HepG2 (cell line): ENCODE results near the gene TMEM198. TPM values are rescaled to one million over a fixed set of nuclear protein-coding genes. Genes with fewer than 3 reads are reported as not detected.

ENCODE experiments used
- CBX5 ChIP-seq: sonication (generic); formaldehyde crosslinking; IDR thresholded peaks from 2 replicates; pipeline ENCODE4 v1.4.0; 2020; ENCODE audit warnings: missing genetic modification reagents, borderline replicate concordance
- GLI4 ChIP-seq: sonication (generic); formaldehyde crosslinking; IDR thresholded peaks from 2 replicates; pipeline ENCODE4 v1.5.1; 2020; ENCODE audit warnings: missing genetic modification reagents, mild to moderate bottlenecking, moderate library complexity, borderline replicate concordance
- HOXA9 ChIP-seq: sonication (generic); formaldehyde crosslinking; IDR thresholded peaks from 2 replicates; pipeline ENCODE4 v1.8.1; 2022; ENCODE audit warnings: missing genetic modification reagents, mild to moderate bottlenecking, moderate library complexity, borderline replicate concordance
- JUNB ChIP-seq: sonication (generic); formaldehyde crosslinking; IDR thresholded peaks from 2 replicates; pipeline ENCODE4 v1.8.0; 2022; ENCODE audit warnings: missing genetic modification reagents, mild to moderate bottlenecking, borderline replicate concordance
- KDM3A ChIP-seq: IDR thresholded peaks from 2 replicates; pipeline ENCODE4 v1.6.1; 2018; ENCODE audit warnings: low read depth, missing compliant biosample characterization
- KMT2B ChIP-seq: IDR thresholded peaks from 2 replicates; pipeline ENCODE4 v1.6.1; 2016; ENCODE audit warnings: missing genetic modification reagents, missing compliant biosample characterization
- MXI1 ChIP-seq: IDR thresholded peaks from 3 replicates; pipeline ENCODE4 v1.6.1; 2012; ENCODE audit warnings: low read depth, low read length, inconsistent platforms, borderline replicate concordance
- MYNN ChIP-seq: sonication (generic); formaldehyde crosslinking; IDR thresholded peaks from 2 replicates; pipeline ENCODE4 v1.4.0; 2020; ENCODE audit warnings: mild to moderate bottlenecking, low read depth, missing genetic modification reagents
- REXO4 ChIP-seq: sonication (generic); formaldehyde crosslinking; IDR thresholded peaks from 2 replicates; pipeline ENCODE4 v1.8.0; 2022; ENCODE audit warnings: missing genetic modification reagents, mild to moderate bottlenecking, borderline replicate concordance
- SP140L ChIP-seq: sonication (generic); formaldehyde crosslinking; IDR thresholded peaks from 2 replicates; pipeline ENCODE4 v1.4.0; 2020; ENCODE audit warnings: missing genetic modification reagents, borderline replicate concordance
- SUZ12 ChIP-seq: fragments of 150-350 bp; IDR thresholded peaks from 2 replicates; pipeline ENCODE4 v1.6.1; 2014; ENCODE audit warnings: low read depth, low read length
- ZBTB38 ChIP-seq: sonication (generic); formaldehyde crosslinking; IDR thresholded peaks from 2 replicates; pipeline ENCODE4 v1.5.1; 2020; ENCODE audit warnings: mild to moderate bottlenecking, missing genetic modification reagents
- ZKSCAN1 ChIP-seq: fragments of 150-350 bp; IDR thresholded peaks from 2 replicates; pipeline ENCODE4 v1.6.1; 2014; ENCODE audit warnings: low read length
- ZNF160 ChIP-seq: sonication (generic); formaldehyde crosslinking; IDR thresholded peaks from 2 replicates; pipeline ENCODE4 v1.8.0; 2022; ENCODE audit warnings: mild to moderate bottlenecking, inconsistent platforms, missing genetic modification reagents
- ZNF780A ChIP-seq: sonication (generic); formaldehyde crosslinking; IDR thresholded peaks from 2 replicates; pipeline ENCODE4 v1.8.0; 2022; ENCODE audit warnings: mild to moderate bottlenecking, missing genetic modification reagents, moderate library complexity
- polyA plus RNA-seq, 8 experiments: library from polyadenylated mRNA; depleted of rRNA in 3 of 8; stranded (reverse) in 7 of 8; unstranded in 1 of 8; fragments of >200 nt; fragmentation: Illumina TruSeq in 4 of 8; extraction: Trizol in 4 of 8; gene quantifications; 2 replicates each; pipeline versions ENCODE4 v1.2.1 to v1.2.3, GENCODE V29; 2011 to 2016; ENCODE audit warnings: low read depth in 4 of 8, missing spikeins in 1 of 8, mixed read lengths in 1 of 8; ENCODE audit not compliant: insufficient read depth in 1 of 8
- total RNA-seq, 5 experiments: library from RNA; depleted of rRNA; stranded (reverse); fragments of >200 nt; fragmentation: Illumina TruSeq; extraction: Trizol; gene quantifications; 2 replicates each; pipeline ENCODE4 v1.2.3, GENCODE V29; 2016; ENCODE audit warnings: low read depth in 1 of 5
- TF ChIP-seq, protein P1 (sequence below): IDR thresholded peaks from 2 replicates; pipeline ENCODE4 v1.6.1; 2012; ENCODE audit warnings: low read depth, low read length, improper control_type of control experiment
- TF ChIP-seq, protein P2 (sequence below): IDR thresholded peaks from 2 replicates; pipeline ENCODE4 v1.6.1; 2016; ENCODE audit warnings: missing compliant biosample characterization, missing genetic modification reagents, borderline replicate concordance
- TF ChIP-seq, protein P3 (sequence below): sonication (generic); formaldehyde crosslinking; IDR thresholded peaks from 2 replicates; pipeline ENCODE4 v1.5.0; 2020; ENCODE audit warnings: missing genetic modification reagents
- TF ChIP-seq, protein P4 (sequence below): sonication (generic); formaldehyde crosslinking; IDR thresholded peaks from 2 replicates; pipeline ENCODE4 v1.5.1; 2020; ENCODE audit warnings: mild to moderate bottlenecking, missing genetic modification reagents, borderline replicate concordance
- TF ChIP-seq, protein P5 (sequence below): sonication (generic); formaldehyde crosslinking; IDR thresholded peaks from 2 replicates; pipeline ENCODE4 v1.9.0; 2022; ENCODE audit warnings: low read depth, missing genetic modification reagents

The TMEM198 gene
- total and polyA plus RNA-seq, 2 of the 13 experiments (the other 11 are each of a cell fraction or from before 2014, with no cell fraction given): 17.3 to 23.5 TPM

DNA sequence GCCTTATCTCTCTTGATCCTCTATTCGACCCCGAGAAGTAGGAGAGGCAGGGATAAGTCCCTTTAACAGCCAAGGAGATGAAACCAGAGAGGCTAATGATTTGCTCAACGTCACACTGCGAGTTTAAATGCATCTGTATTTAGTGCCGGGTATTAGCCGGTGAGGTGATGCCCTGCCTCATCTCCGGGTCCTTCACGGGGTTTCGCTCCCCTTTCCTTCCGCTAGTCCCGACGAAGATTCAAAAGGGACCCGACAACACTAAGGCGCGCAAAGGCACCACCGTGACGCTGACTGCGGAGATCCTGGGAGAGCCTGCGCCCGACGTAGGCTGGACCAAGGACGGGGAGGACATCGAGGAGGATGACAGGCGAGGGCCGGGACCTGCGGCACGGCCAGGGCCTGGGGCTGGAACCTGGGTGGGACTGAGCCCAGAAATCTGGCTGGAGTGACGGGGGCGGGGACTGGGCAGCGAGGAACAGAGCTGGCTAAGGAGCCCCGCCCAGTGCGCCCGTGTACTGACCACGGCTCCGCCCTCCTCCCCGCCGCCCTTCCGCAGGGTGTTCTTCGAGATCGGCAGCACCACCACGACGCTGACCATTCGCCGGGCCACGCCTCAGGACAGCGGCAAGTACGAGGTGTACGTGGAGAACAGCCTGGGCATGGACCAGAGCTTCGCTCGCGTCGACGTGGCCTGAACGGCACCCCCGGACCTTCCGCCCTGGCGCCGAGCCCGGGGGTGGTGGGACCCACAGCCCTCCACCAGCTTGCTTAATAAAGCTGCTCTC, 46.1 kb upstream of the TMEM198 start (continued):
- TF ChIP-seq, protein P1, sequence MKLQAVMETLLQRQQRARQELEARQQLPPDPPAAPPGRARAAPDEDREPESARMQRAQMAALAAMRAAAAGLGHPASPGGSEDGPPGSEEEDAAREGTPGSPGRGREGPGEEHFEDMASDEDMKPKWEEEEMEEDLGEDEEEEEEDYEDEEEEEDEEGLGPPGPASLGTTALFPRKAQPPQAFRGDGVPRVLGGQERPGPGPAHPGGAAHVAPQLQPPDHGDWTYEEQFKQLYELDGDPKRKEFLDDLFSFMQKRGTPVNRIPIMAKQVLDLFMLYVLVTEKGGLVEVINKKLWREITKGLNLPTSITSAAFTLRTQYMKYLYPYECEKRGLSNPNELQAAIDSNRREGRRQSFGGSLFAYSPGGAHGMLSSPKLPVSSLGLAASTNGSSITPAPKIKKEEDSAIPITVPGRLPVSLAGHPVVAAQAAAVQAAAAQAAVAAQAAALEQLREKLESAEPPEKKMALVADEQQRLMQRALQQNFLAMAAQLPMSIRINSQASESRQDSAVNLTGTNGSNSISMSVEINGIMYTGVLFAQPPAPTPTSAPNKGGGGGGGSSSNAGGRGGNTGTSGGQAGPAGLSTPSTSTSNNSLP: no peak
- TF ChIP-seq, protein P2, sequence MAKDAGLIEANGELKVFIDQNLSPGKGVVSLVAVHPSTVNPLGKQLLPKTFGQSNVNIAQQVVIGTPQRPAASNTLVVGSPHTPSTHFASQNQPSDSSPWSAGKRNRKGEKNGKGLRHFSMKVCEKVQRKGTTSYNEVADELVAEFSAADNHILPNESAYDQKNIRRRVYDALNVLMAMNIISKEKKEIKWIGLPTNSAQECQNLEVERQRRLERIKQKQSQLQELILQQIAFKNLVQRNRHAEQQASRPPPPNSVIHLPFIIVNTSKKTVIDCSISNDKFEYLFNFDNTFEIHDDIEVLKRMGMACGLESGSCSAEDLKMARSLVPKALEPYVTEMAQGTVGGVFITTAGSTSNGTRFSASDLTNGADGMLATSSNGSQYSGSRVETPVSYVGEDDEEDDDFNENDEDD (CRISPR knock-in tag): peak; percentile 74; the same call in 1 of the 2 replicates
- TF ChIP-seq SP140L (CRISPR knock-in tag) (no peak), KMT2B (peak; percentile 61), ZNF160 (CRISPR knock-in tag) (no peak), SUZ12 (no peak), MXI1 (no peak; the same call in 2 of the 3 replicates), MYNN (CRISPR knock-in tag) (0 out of 2 replicates have a peak, but pooled peaks have one; percentile 81), CBX5 (CRISPR knock-in tag) (0 out of 2 replicates have a peak, but pooled peaks have one; percentile 28), JUNB (CRISPR knock-in tag) (no peak), REXO4 (CRISPR knock-in tag) (no peak), HOXA9 (CRISPR knock-in tag) (no peak), ZNF780A (no peak), ZBTB38 (CRISPR knock-in tag) (peak; percentile 21; the same call in 1 of the 2 replicates), KDM3A (peak; percentile 79; the same call in 1 of the 2 replicates), ZKSCAN1 (no peak), GLI4 (CRISPR knock-in tag) (peak; percentile 5; the same call in 1 of the 2 replicates)
- TF ChIP-seq, protein P3, sequence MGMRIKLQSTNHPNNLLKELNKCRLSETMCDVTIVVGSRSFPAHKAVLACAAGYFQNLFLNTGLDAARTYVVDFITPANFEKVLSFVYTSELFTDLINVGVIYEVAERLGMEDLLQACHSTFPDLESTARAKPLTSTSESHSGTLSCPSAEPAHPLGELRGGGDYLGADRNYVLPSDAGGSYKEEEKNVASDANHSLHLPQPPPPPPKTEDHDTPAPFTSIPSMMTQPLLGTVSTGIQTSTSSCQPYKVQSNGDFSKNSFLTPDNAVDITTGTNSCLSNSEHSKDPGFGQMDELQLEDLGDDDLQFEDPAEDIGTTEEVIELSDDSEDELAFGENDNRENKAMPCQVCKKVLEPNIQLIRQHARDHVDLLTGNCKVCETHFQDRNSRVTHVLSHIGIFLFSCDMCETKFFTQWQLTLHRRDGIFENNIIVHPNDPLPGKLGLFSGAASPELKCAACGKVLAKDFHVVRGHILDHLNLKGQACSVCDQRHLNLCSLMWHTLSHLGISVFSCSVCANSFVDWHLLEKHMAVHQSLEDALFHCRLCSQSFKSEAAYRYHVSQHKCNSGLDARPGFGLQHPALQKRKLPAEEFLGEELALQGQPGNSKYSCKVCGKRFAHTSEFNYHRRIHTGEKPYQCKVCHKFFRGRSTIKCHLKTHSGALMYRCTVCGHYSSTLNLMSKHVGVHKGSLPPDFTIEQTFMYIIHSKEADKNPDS (CRISPR knock-in tag): no peak
- TF ChIP-seq, protein P4, sequence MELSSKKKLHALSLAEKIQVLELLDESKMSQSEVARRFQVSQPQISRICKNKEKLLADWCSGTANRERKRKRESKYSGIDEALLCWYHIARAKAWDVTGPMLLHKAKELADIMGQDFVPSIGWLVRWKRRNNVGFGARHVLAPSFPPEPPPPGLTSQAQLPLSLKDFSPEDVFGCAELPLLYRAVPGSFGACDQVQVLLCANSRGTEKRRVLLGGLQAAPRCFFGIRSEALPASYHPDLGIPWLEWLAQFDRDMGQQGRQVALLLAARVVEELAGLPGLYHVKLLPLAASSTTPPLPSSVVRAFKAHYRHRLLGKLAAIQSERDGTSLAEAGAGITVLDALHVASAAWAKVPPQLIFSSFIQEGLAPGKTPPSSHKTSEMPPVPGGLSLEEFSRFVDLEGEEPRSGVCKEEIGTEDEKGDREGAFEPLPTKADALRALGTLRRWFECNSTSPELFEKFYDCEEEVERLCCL (CRISPR knock-in tag): 0 out of 2 replicates have a peak, but pooled peaks have one; percentile 71
- TF ChIP-seq, protein P5, sequence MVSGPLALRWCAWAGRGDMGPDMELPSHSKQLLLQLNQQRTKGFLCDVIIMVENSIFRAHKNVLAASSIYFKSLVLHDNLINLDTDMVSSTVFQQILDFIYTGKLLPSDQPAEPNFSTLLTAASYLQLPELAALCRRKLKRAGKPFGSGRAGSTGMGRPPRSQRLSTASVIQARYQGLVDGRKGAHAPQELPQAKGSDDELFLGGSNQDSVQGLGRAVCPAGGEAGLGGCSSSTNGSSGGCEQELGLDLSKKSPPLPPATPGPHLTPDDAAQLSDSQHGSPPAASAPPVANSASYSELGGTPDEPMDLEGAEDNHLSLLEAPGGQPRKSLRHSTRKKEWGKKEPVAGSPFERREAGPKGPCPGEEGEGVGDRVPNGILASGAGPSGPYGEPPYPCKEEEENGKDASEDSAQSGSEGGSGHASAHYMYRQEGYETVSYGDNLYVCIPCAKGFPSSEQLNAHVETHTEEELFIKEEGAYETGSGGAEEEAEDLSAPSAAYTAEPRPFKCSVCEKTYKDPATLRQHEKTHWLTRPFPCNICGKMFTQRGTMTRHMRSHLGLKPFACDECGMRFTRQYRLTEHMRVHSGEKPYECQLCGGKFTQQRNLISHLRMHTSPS: no peak; the same call in 1 of the 2 replicates
